Endometrial microvascular endothelial cells (primary cell): Measurements from ENCODE around the gene ADH1C. TPM values are rescaled to one million over a fixed set of nuclear protein-coding genes. Genes with fewer than 3 reads are reported as not detected.
"Not testable (repeated sequence)": the region's sequence is repeated elsewhere in the genome, so short reads cannot be mapped to it uniquely, and the experiment has no call there.

Source experiments
- in situ Hi-C: cut with HindIII; loops from 2 replicates; pipeline ENCODE4 v1.10.0; 2017; ENCODE audit warnings: low sequenced_read_pairs, low pct_unique_long_range_greater_than_20kb; ENCODE audit errors: inconsistent ontology term
- total RNA-seq: library from RNA; depleted of rRNA; stranded (reverse); fragments of >200 nt; gene quantifications from one replicate; pipeline ENCODE4 v1.2.3, GENCODE V29; 2015; ENCODE audit errors: inconsistent ontology term

Gene ADH1C
- total RNA-seq, 1 donor from 2014 or later = not detected

DNA sequence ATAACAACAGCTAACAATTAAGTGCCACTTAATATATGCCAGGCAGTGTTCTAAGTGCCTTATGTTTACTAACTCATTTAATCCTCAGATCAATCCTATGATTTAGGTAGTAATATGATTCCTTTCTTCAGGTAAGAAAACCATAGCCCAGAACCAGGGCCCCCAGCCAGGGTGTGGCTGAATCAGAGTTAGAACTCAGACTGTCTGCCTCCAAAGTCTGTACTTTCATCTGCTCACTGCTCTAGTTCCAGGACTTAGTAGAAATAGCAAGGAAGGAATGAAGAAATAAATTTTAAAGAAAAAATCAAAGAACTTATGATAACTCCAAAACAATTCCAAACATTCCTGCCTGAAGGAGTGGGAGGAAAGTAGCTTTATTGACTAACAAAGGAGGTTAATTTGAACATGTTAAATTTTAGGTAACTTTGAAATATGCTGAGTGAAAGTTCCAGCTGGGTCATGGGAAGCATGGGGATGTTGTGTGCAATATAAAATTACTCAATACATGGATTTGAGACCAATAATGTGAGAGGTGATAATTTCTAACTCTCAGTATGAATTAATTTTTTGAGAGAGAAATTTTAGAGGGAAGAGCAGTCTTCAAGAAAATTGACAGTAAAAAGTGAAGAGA is 8.8 kb upstream of the ADH1C start:
- in situ Hi-C loops = no loop called here

DNA sequence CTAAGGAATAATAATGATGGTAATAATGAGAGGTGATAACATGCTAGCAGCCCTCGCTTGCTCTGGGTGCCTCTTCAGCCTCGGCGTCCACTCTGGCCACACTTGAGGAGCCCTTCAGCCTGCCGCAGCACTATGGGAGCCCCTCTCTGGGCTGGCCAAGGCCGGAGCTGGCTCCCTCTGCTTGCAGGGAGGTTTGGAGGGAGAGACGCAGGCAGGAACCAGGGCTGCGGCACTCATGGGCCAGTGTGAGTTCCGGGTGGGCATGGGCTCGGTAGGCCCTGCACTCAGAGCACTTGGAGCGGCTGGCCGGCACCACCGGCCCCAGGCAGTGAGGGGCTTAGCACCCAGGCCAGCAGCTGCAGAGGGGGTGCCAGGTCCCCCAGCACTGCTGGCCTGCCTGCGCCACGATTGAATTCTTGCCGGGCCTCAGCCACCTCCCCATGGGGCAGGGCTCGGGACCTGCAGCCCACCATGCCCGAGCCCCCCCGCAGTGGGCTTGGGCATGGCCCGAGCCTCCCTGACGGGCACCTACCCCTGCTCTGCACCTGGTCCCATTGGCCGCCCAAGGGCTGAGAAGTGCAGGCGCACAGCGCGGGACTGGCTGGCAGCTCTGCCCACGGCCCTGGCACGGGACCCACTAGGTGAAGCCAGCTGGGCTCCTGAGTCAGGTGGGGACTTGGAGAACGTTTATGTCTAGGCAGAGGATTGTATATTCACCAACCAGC is 7.1 kb upstream of the ADH1C start:
- in situ Hi-C loops = no loop called here

DNA sequence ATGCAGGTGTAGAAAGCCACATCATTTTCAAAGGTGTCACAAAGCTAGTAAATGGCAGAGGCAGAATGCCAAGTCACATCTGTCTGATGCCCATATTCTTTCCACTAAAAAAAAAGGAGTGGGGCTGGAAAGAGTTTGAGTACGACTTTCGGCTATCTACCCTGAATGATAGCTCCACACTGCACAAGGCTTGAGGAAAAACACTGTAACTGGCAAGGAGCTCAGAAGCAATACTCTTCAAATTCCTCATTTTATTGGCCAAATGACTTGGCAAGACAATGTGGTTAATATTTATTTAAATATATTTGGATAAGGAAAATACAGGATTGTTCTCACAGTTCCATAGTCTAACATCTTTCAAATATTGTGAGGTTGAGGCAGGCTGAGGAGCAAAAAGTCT is 5.4 kb upstream of the ADH1C start:
- in situ Hi-C loops = no loop called here

DNA sequence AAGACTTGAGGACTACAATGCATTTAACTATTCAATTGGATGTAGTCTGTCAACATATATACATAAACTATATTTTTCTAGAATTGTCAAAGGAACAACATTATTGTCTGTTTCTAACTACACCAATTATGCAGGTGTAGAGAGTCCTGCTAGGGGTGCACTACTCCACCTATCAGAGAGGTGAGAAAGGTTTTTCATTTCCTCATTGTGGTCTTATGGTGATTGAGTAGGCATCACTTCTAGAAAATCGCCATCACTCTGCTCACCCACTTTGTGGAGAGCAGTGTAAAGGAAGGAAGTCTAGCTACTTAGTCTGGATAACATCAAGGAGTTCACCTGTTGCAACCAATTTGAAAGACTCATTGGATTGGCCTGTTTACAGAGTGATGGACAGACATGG is 4.4 kb upstream of the ADH1C start:
- in situ Hi-C loops = no loop called here

DNA sequence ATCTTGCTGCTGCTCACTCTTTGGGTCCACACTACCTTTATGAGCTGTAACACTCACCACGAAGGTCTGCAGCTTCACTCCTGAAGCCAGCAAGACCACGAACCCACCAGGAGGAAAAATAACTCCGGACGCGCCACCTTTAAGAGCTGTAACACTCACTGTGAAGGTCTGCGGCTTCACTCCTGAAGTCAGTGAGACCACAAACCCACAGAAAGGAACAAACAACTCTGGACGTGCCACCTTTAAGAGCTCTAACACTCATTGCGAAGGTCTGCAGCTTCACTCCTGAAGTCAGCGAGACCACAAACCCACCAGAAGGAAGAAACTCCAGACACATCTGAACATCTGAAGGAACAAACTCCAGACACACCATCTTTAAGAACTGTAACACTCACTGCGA is 3.6 kb upstream of the ADH1C start:
- in situ Hi-C loops = not testable (repeated sequence)

DNA sequence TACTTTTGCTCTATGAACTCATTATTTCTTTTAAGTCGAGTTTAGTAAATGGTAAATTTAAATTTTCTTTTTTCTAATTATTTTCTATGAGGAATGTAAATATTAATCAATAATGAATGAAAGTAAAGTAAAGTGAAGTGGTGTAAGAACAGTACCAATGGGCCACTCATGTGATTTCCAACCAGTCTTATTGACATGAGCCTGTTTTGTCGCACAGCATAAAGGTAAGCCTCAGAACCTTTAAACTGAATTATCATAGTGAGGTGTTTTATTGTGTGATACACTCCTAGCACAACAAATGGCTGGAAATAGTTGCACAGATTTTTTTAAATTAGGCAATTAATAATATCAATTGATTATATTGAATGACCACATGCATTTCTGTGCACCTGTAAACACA is 1.1 kb downstream of the ADH1C start:
- in situ Hi-C loops = no loop called here

DNA sequence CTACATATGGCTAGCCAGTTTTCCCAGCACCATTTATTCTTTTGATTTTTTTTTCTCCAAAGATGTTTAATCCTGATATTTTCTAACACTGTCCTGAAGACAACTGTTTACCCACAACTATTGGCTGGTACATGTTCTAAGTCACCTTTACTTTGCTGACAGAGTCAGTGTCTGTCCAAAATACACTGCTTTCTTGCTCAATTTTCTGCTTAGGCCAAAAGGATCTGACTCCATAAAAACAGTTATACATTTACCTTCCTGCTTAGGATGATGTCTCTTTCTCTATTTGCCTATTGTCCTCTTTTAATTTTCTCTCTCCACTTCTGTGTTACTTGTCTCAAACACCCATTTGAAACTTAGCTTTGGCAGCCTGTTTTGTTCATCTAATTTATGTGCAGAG is 3.2 kb downstream of the ADH1C start:
- in situ Hi-C loops = no loop called here

DNA sequence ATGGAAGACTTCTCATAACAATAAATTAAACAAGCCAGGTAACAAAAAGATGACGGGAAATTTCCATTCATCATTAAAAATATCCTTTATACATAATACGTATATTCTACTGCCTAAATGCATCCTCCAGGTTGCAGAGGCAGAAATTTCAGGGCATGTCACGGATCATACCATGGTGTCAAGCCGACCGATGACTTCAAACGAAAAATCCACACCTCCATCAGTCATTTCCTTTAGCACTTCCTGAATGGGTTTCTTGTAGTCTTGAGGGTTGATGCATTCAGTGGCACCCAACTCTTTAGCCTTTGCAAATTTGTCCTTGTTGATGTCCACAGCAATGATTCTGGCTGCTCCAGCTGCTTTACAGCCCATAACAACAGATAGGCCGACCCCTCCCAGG is 9.9 kb downstream of the ADH1C start:
- in situ Hi-C loops = not testable (repeated sequence)

DNA sequence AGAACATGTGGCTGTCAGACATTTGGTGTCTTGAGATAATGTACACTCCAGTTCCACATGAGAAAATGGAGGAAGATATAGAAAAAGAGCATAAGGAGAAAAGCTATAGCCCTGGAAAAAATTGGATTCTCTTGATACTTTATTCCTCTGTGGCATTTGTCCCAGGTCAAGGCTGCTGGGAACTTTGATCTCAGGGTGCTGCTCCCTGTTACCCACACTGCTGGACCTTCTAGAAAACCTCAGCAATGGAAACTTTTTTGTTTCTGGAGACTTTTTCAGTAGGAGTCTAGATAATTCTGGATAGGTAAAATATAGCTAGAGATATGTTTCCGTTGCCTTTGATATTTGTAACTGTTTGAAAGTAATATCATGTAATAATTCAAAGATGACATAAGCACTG is 11.1 kb downstream of the ADH1C start:
- in situ Hi-C loops = no loop called here

DNA sequence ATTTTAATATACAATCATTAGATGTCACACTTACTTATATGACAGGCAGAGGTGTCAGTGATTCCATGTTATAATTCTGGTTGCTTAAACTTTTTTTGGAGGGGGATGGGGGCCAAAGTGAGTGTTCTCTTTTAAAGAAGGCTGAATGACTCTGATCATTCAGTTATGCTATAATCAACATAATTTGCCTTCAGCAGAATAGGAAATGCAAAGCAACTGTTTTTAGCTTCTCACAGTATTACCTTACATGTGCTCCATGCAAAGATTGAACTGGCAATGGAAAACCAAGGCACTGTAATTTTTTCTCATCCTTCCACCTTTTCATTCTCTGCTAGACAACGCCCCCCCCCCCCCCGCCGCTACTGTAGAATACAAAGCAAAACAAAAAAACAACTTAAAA is 13.4 kb downstream of the ADH1C start:
- in situ Hi-C loops = no loop called here

DNA sequence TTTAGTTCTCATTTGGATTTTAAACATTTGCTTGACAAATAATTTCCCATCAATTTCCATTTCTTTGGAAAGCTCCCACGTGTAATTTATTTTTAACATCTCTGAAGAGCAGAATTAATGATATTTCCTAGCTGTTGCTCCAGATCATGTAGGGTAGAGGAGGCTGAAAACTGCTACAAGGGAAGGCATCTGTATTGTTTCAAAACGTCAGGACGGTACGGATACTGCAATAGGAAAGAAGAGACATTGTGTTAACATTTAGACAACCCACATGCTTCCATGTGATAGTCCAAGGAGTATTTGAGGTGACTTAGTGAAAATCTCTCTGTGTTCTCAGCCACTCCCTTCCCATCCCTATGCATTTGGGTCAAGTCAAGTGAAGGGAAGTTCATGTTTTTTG is 16.0 kb downstream of the ADH1C start:
- in situ Hi-C loops = no loop called here

DNA sequence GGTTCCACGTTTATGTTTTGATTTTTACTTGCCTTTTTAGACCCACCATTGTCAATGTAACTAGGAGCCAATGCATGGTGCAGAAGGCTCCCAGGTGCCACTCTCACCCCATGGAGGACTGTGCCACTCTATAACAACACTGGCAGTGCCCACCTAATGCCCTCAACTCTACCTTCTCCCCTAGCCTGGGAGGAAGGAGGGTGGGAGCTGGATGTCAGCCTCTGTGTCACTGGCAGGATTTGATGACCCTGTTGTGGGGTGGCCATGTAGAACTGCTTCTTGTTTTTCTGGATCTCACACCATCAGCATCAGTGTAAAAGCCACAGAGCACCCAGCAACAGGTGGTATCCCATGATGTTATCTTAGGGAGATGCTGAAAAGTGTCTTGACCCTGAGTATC is 17.7 kb downstream of the ADH1C start:
- in situ Hi-C loops = no loop called here

DNA sequence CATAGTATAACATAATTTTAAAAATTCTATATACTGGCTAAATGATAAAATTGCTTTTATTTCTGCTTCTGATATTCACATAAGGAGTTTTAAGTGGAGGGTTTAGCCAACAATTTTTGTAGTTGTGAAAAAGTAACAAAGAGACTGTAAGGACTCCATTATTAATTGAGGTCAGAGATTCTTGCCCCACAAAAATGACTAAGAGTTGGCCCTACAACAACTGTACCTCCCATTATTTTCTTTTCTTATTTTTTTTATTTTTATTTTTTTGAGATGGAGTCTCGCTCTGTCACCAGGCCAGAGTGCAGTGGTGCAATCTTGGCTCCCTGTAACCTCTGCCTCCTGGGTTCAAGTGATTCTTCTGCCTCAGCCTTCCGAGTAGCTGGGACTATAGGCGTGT is 21.9 kb downstream of the ADH1C start:
- in situ Hi-C loops = no loop called here

DNA sequence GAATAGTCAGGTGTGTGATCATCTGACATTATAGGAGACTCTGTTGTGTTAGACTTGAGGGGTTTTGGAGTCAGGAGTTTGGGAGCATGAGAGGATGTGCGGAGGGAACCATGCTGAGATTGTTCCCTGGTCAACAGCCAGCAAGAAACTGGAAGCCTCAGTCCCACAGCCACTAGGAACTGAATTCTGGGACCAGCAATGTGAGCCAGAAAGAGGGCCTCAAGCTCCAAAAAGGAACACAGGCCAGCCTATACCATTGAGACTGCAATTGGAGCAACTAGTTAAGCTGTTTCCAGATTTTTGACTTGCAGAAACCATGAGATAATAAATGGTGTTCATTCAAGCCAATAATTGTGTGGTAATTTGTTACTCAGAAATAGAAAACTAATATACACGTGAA is 22.7 kb downstream of the ADH1C start:
- in situ Hi-C loops = no loop called here

DNA sequence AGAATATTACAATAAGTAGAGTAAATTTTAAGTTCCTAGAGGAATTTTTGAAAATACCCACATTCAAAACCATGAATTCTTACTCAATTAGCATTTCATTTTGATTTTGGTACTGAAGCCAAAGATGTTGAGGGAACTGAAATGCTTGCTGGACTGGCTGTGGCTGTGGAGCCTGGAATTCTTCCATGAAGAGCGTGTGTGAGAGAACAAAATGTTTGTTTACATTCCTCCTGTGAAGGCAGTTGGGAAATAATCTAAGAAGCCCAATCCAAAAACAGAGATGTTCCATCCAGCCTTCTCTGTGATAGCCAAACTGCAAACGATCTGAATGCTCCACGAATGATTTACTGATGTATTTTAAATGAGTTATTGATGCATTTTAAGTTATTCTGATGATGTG is 27.6 kb downstream of the ADH1C start:
- in situ Hi-C loops = no loop called here

DNA sequence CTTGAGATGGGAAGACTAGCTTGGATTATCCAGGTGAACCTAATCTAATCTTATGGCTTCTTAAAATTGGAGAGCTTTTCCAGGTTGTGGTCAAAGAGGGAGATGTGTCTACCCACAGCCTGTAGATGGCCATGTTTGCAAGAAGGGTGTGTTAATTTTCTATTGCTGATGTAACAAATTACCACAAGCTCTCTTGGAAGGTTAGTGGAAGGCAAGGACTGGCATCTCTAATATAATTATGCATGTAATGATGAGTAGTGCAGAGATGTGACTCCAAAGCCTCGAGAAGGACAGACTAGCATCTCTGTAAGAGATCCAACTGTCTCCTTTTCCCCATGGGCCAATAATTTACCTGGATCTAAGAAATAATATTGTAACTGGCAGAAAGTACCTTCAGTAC is 28.2 kb downstream of the ADH1C start:
- in situ Hi-C loops = no loop called here

DNA sequence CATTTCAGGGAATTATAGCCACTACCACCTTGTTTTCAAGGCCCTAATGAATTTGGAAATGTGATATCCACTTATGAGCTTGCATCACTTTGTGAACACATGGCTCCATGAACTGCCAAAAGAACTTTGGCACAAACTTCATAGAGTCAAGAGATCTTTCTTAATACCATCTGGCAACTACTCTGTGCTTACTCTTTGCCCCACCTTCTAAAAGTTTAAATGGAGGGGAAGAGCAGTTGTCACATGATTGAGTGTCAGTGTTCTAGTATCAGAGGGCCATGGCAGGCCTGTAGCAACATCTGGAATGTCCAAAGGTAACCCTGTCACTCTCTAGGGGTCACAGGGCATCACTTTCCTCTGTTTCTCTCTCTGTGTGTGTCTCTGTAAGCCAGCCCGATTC is 28.8 kb downstream of the ADH1C start:
- in situ Hi-C loops = no loop called here

DNA sequence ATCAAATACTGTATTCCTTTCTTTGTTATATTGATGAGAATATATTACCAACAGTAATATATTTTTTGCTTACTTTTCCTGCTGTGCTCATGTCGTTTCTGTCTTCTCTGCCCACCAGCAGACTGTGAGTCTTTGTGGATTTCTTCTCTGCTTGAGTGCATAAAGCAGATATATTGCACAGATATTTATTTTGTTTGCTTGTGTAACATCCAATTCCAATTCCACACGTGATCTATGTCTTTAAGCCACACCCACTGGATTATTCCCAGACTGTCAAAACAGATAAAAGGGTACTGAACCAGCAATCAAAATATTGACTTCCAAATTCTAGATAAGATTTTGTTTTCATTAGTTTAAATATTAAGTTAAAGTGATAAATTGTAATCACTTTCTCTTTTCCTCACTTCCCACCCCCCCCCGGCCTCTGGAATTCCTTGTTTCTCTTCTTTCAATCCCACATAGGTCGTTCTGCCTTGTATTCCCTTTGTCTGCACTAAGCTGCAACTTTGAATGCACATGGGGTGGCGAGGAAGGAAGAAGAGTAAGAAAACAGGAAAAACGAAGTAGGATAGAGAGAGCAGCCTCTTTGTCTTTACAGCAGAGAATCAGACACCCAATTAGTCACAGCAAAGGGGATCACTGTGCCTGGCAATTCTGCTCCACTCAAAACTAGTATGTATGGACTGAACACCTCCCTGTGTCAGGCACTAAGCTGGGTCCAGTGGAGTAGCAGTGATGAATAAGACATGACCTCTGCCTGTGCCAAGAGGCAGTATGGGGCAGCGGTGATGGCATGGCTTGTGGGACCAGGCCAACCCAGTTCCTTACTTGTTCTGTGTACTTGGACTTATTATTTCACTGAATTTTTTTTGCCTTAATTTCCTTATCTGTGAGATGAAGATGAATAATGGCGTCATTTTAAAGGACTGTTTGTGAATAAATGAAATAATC is 31.0 kb downstream of the ADH1C start, which contains the start of gene ADH1B:
TSS of gene ADH1B (minus strand) at position 161 of the 951 bp plus-strand sequence. CDS start at position 91, 70 bp downstream.
- in situ Hi-C loops = no loop called here

DNA sequence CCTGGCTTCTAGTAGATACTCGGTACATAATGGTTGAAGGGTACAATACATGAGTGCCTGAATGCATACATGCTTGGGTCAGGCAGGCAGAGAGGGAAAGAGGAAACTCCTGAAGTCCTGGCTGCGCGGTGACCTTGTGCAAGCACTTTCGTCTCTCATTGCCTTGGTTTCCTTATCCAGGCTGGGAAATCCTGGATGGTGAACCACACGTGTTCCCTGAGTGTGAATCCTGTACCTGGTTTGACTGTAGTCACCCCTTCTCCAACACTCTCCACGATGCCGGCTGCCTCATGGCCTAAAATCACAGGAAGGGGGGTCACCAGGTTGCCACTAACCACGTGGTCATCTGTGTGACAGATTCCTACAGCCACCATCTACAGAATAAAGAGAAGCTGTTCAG is 34.7 kb downstream of the ADH1C start:
- in situ Hi-C loops = not testable (repeated sequence)

DNA sequence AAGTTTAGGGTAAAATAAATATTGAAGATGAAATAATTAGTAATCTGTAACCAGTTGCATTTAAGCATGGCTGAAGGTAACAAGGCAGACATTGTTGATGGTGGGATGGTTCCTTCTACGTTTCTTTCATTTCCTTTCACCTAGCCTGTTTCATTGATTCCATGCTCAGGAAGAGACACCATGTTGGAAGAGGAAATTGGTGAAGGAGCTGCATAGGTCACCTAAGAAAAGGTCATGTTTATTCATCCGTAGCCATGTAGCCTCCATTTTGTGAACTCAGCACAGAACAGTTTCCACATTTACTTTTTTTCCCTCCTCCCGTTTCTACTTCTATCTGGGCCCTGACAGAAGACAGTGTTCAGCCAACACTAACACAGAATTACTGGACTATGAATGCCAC is 35.2 kb downstream of the ADH1C start:
- in situ Hi-C loops = no loop called here
